Mesothelial cell of epicardium (in vitro differentiated cells): ENCODE measurements around the gene TNRC18. TPM values are rescaled to one million over a fixed set of nuclear protein-coding genes. Genes with fewer than 3 reads are reported as not detected.
A peak's percentile ranks its signal among the peaks of the same experiment; 100 is the strongest.
"Not testable (repeated sequence)": the region's sequence is repeated elsewhere in the genome, so short reads cannot be mapped to it uniquely, and the experiment has no call there.

Experiments
- DNase-seq, 2 experiments: peaks; one replicate each; pipeline ENCODE4 v3.0.0; 2021; ENCODE audit warnings: low spot score in 2 of 2; ENCODE audit not compliant: unreplicated experiment in 2 of 2
- H3K27ac Mint-ChIP-seq: 2 replicates; pipeline ENCODE4 v1.8.0; 2021; ENCODE audit warnings: mixed read lengths
- H3K27me3 Mint-ChIP-seq: 2 replicates; pipeline ENCODE4 v1.8.0; 2021; ENCODE audit warnings: low read depth, mixed read lengths
- H3K36me3 Mint-ChIP-seq: 2 replicates; pipeline ENCODE4 v1.8.0; 2021; ENCODE audit warnings: mixed read lengths
- H3K4me1 Mint-ChIP-seq: 2 replicates; pipeline ENCODE4 v1.8.0; 2021; ENCODE audit warnings: mixed read lengths
- H3K4me3 Mint-ChIP-seq: 2 replicates; pipeline ENCODE4 v1.8.0; 2021; ENCODE audit warnings: mild to moderate bottlenecking, moderate library complexity, mixed read lengths
- H3K9me3 Mint-ChIP-seq: 2 replicates; pipeline ENCODE4 v1.8.0; 2021; ENCODE audit warnings: mixed read lengths
- CTCF ChIP-seq: fragments of 200-600 bp; sonication (generic); IDR thresholded peaks from one replicate; pipeline ENCODE4 v1.5.0; 2021; ENCODE audit warnings: antibody characterized with exemption; ENCODE audit not compliant: unreplicated experiment
- total RNA-seq: library from RNA; stranded (reverse); gene quantifications from 3 replicates; pipeline ENCODE4 v1.2.1, GENCODE V29; 2021

Gene TNRC18
- total RNA-seq: 151 to 171 TPM (median 166 TPM) in 3 replicates

GRCh38 chr7:5423306-5423975 lies at the start of gene TNRC18:
TNRC18 (minus strand) TSS chr7:5423834; CDS start chr7:5421246, 2,588 bp downstream.
- Mint-ChIP-seq H3K36me3 (no peaks in the 10 kb centered on the region), H3K27ac (peak within 1 kb of the TSS; percentile 100), H3K4me1 (peaks cover 12% of the 10 kb centered on the region), H3K4me3 (peak within 1 kb of the TSS; percentile 98), H3K27me3 (no peaks in the 10 kb centered on the region), H3K9me3 (no peaks in the 10 kb centered on the region)
- peak in 1 of 2 experiments; percentile 72 for DNase-seq
- no peak for TF ChIP-seq CTCF

- no peak overlapping the region for H3K27ac Mint-ChIP-seq
- DNase-seq: no peak
- no peaks in the 10 kb centered on the region for H3K27me3 Mint-ChIP-seq
- H3K36me3 Mint-ChIP-seq: peaks cover 4% of the 10 kb centered on the region
- no peak for TF ChIP-seq CTCF
- H3K9me3 Mint-ChIP-seq: peaks cover 4% of the 10 kb centered on the region
- no peaks in the 10 kb centered on the region for H3K4me1 Mint-ChIP-seq
- no peak overlapping the region for H3K4me3 Mint-ChIP-seq
Observed at GRCh38 chr7:5472432-5473315, 49.0 kb upstream of the TNRC18 start.

GRCh38 chr7:5471623-5472022 lies 48.0 kb upstream of the TNRC18 start:
- not testable (repeated sequence) for H3K27me3 Mint-ChIP-seq, H3K4me1 Mint-ChIP-seq, H3K4me3 Mint-ChIP-seq, DNase-seq, H3K9me3 Mint-ChIP-seq, H3K27ac Mint-ChIP-seq, H3K36me3 Mint-ChIP-seq

- Mint-ChIP-seq H3K4me3 (no peak overlapping the region), H3K9me3 (peaks cover 4% of the 10 kb centered on the region), H3K27me3 (no peaks in the 10 kb centered on the region), H3K4me1 (no peaks in the 10 kb centered on the region), H3K27ac (no peak overlapping the region), H3K36me3 (peaks cover 4% of the 10 kb centered on the region)
- no peak for TF ChIP-seq CTCF
- no peak for DNase-seq
Observed at GRCh38 chr7:5470816-5471215, 47.2 kb upstream of the TNRC18 start.

- Mint-ChIP-seq H3K9me3 (peaks cover 4% of the 10 kb centered on the region), H3K27ac (no peak overlapping the region), H3K27me3 (no peaks in the 10 kb centered on the region), H3K4me1 (no peaks in the 10 kb centered on the region), H3K4me3 (no peak overlapping the region), H3K36me3 (peaks cover 4% of the 10 kb centered on the region)
- no peak for TF ChIP-seq CTCF
- DNase-seq: no peak
Observed at GRCh38 chr7:5470167-5470532, 46.5 kb upstream of the TNRC18 start.

- H3K36me3 Mint-ChIP-seq: peaks cover 4% of the 10 kb centered on the region
- no peaks in the 10 kb centered on the region for H3K4me1 Mint-ChIP-seq
- TF ChIP-seq CTCF: no peak
- H3K4me3 Mint-ChIP-seq: no peak overlapping the region
- no peaks in the 10 kb centered on the region for H3K27me3 Mint-ChIP-seq
- peaks cover 4% of the 10 kb centered on the region for H3K9me3 Mint-ChIP-seq
- no peak for DNase-seq
- no peak overlapping the region for H3K27ac Mint-ChIP-seq
Observed at GRCh38 chr7:5469375-5470166, 45.9 kb upstream of the TNRC18 start.
